Embryonic facial prominence (tissue), 1 donor: ENCODE data around the gene ABCC1.
"Not testable (repeated sequence)": the region's sequence is repeated elsewhere in the genome, so short reads cannot be mapped to it uniquely, and the experiment has no call there.

Experiments used
- DNase-seq: peaks from one replicate; pipeline ENCODE4 v3.0.0-alpha.2; 2016; ENCODE audit errors: extremely low spot score

ABCC1 gene

GRCh38 chr16:16082255-16082654 is 132.8 kb downstream of the ABCC1 start:
- no peak for DNase-seq

- DNase-seq: no peak
These were observed 134.2 kb downstream of the ABCC1 start for GRCh38 chr16:16083421-16084156.

GRCh38 chr16:16084874-16085273 is 135.5 kb downstream of the ABCC1 start:
- no peak for DNase-seq

- no peak for DNase-seq
These were observed 137.4 kb downstream of the ABCC1 start for GRCh38 chr16:16086653-16087446.

GRCh38 chr16:16090238-16090637 is 140.8 kb downstream of the ABCC1 start:
- no peak for DNase-seq

DNA sequence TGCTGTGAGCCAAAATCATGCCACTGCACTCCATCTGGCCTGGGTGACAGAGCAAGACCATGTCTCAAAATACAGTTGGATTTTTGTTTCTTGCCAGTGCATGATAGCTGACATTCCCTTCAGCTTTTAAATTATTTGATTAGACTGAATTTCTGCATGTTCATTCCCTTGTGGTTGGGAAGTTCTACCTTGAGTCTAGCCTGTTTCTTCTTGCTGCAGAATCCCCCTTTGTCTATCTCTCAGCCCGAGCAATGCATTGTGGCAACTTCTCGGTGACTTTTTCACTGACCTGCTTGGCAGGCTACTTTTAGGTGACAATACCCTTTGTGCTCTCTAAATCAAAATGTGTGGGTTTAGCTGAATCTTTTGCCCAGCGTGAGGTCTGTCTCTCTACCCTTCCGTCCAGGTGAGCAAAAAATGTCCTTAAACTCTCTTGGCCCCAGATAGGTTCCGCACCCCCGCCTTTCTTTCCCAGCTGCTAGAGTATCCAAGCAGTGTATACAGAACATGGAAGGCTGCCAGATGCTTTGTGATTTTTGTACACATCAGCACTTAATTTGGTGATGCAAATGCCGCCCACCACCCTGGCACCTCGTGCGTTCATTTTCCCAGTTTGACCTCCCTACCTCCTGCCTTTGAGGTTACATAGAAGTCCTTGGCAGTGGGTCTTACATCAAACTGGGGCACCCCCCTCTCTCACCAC is 143.7 kb downstream of the ABCC1 start:
- no peak for DNase-seq

GRCh38 chr16:16093628-16094332 is 144.4 kb downstream of the ABCC1 start:
- DNase-seq: no peak

GRCh38 chr16:16095646-16096045 is 146.2 kb downstream of the ABCC1 start:
- no peak for DNase-seq

- no peak for DNase-seq
These were observed 146.9 kb downstream of the ABCC1 start for GRCh38 chr16:16096121-16096857.

DNA sequence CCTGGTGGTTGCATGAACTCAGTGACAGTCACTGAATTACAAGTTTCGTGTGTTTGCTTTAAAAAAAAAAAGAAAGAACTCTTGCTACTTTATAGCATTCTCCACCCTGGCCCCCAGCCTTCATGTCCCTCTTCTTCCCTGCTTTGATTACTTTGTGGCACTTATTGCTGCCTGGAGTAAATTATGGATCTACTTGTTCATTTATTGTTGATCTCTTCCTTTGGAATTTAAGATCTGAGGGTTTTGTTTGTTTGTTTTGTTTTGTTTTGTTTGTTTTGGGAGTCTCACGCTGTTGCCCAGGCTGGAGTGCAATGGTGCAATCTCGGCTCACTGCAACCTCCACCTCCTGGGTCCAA is 147.4 kb downstream of the ABCC1 start:
- DNase-seq: no peak

- no peak for DNase-seq
These were observed 149.9 kb downstream of the ABCC1 start for GRCh38 chr16:16099320-16099719.

GRCh38 chr16:16100631-16101030 is 151.2 kb downstream of the ABCC1 start:
- DNase-seq: no peak

GRCh38 chr16:16101585-16101984 is 152.2 kb downstream of the ABCC1 start:
- DNase-seq: no peak

- DNase-seq: no peak
These were observed 153.3 kb downstream of the ABCC1 start for GRCh38 chr16:16102738-16103137.

DNA sequence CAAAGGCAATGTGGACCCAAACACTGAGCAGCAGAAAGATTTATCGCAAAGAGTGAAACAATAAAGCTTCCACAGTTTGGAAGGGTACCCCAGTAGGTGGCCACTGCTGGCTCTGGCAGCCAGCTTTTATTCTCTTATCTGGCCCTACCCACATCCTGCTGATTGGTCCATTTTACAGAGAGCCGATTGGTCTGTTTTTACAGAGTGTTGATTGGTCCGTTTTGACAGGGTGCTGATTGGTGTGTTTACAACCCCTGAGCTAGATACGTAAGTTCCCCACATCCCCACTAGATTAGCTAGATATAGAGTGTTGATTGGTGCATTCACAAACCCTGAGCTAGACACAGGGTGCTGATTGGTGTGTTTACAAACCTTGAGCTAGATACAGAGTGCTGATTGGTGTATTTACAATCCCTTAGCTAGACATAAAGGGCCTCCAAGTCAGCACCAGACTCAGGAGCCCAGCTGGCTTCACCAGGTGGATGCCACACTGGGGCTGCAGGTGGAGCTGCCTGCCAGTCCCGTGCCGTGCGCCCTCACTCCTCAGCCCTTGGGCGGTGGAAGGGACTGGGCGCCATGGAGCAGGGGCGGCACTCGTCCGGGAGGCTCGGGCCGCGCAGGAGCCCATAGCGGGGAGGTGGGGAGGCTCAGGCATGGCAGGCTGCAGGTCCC is 154.9 kb downstream of the ABCC1 start:
- not testable (repeated sequence) for DNase-seq

DNA sequence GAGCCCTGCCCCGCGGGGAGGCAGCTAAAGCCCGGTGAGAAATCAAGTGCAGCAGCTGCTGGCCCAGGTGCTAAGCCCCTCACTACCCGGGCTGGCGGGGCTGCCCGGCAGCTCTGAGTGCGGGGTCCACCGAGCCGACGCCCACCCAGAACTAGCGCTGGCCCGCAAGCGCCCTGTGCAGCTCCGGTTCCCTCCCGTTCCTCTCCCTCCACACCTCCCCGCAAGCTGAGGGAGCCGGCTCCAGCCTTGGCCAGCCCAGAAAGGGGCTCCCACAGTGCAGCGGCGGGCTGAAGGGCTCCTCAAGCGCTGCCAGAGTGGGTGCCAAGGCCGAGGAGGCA is 155.4 kb downstream of the ABCC1 start:
- not testable (repeated sequence) for DNase-seq

DNA sequence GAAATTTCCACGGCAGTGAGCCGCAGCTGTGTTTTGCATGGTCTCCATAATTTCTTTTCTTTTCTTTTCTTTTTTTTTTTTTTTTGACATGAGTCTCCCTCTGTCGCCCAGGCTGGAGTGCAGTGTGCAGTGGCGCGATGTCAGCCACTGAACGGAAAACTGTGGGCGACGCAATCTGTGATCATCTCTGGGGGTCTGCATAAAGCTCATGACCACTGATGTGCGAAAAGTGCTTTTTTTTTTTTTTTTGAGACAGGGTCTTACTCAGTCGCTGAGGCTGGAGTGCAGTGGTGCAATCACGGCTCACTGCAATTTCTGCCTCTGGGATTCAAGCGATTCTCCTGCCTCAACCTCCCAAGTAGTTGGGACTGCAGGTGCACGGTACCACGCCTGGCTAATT is 156.2 kb downstream of the ABCC1 start:
- DNase-seq: no peak

DNA sequence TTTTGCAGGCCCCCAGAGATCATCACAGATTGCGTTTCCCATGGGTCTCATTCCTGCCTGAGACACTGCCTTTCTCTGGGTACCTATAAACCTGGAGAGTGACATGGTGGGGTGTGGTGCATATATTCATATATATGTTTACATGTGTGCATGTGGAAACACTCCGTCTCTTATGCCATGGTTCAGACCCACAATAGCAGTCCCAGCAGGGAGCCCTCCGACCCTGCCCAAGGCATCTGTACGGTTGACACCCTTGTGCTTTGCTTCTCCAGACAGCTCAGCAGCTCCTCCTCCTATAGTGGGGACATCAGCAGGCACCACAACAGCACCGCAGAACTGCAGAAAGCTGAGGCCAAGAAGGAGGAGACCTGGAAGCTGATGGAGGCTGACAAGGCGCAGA is 157.1 kb downstream of the ABCC1 start:
- no peak for DNase-seq

- DNase-seq: no peak
These were observed 158.4 kb downstream of the ABCC1 start for GRCh38 chr16:16107839-16108238.

DNA sequence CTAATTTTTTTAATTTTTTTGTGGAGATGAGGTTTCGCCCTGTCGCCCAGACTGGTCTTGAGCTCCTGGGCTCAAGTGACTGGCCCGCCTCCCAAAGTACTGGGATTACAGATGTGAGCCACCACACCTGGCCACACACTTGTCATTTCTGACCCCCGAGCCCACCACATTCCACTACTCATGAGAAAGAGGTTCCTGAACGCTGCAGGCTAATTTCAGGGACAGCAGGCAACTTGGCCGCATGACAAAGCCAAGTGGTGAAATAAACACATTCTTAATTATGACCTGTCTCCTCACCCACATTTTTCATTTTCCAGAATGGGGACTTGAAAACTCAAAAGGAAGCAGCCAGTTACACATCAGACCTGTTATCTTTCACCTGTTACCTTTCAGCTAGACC is 159.3 kb downstream of the ABCC1 start:
- DNase-seq: no peak
